K562 (cell line): ENCODE results near the gene ABCD3.

Source experiments
- CTCF ChIP-seq, 3 experiments: IDR thresholded peaks in 2 of 3; conservative IDR thresholded peaks in 1 of 3; 2 replicates each; pipeline ENCODE4 v1.5.1; 2011 to 2012; ENCODE audit warnings: low read length in 3 of 3, mild to moderate bottlenecking in 3 of 3, control low read depth in 2 of 3, improper control_type of control experiment in 1 of 3, inconsistent platforms in 1 of 3, low read depth in 1 of 3, mixed read lengths in 1 of 3, moderate library complexity in 1 of 3; ENCODE audit not compliant: insufficient read depth in 2 of 3
- HDAC6 ChIP-seq: IDR thresholded peaks from 2 replicates; pipeline ENCODE4 v1.6.1; 2012; ENCODE audit warnings: low read depth, mild to moderate bottlenecking, control low read depth, inconsistent platforms, low read length, moderate library complexity
- PATZ1 ChIP-seq: fragments of 250-450 bp; sonication (Bioruptor Pico); IDR thresholded peaks from 2 replicates; pipeline ENCODE4 v1.5.0; 2020; ENCODE audit warnings: mild to moderate bottlenecking, borderline replicate concordance
- RFX5 ChIP-seq: IDR thresholded peaks from 2 replicates; pipeline ENCODE4 v1.6.1; 2011; ENCODE audit warnings: low read depth, mild to moderate bottlenecking, improper control_type of control experiment, low read length
- SNAPC5 ChIP-seq: fragments of 250-450 bp; sonication (Bioruptor Pico); IDR thresholded peaks from 2 replicates; pipeline ENCODE4 v1.8.0; 2021; ENCODE audit warnings: moderate library complexity, mild to moderate bottlenecking, inconsistent platforms
- TARDBP ChIP-seq: fragments of 450-650 bp; IDR thresholded peaks from 2 replicates; pipeline ENCODE4 v1.6.1; 2016
- ZBTB7A ChIP-seq: IDR thresholded peaks from 2 replicates; pipeline ENCODE4 v1.6.1; 2011; ENCODE audit warnings: low read depth, mild to moderate bottlenecking, low read length, moderate library complexity, borderline replicate concordance; ENCODE audit not compliant: control insufficient read depth
- TF ChIP-seq, protein P1 (sequence below), 2 experiments: fragments of 450-650 bp in 1 of 2; IDR thresholded peaks; 2 replicates each; pipeline ENCODE4 v1.6.1; 2011 to 2017; ENCODE audit warnings: low read depth in 2 of 2, antibody characterized with exemption in 1 of 2, borderline replicate concordance in 1 of 2, low read length in 1 of 2, mild to moderate bottlenecking in 1 of 2, mixed read lengths in 1 of 2; ENCODE audit not compliant: control insufficient read depth in 1 of 2

- no peak for TF ChIP-seq RFX5
- TF ChIP-seq PATZ1 = no peak
- TF ChIP-seq CTCF (IDR thresholded peaks at IDR 0.05 in 2 of 3, conservative IDR thresholded peaks at IDR 0.05 in 1 of 3; ENCODE audit: insufficient read depth in 2 of 3, low read depth in 1 of 3, low read length in 3 of 3) = no peak
- TF ChIP-seq TARDBP = no peak
- TF ChIP-seq, protein P1, sequence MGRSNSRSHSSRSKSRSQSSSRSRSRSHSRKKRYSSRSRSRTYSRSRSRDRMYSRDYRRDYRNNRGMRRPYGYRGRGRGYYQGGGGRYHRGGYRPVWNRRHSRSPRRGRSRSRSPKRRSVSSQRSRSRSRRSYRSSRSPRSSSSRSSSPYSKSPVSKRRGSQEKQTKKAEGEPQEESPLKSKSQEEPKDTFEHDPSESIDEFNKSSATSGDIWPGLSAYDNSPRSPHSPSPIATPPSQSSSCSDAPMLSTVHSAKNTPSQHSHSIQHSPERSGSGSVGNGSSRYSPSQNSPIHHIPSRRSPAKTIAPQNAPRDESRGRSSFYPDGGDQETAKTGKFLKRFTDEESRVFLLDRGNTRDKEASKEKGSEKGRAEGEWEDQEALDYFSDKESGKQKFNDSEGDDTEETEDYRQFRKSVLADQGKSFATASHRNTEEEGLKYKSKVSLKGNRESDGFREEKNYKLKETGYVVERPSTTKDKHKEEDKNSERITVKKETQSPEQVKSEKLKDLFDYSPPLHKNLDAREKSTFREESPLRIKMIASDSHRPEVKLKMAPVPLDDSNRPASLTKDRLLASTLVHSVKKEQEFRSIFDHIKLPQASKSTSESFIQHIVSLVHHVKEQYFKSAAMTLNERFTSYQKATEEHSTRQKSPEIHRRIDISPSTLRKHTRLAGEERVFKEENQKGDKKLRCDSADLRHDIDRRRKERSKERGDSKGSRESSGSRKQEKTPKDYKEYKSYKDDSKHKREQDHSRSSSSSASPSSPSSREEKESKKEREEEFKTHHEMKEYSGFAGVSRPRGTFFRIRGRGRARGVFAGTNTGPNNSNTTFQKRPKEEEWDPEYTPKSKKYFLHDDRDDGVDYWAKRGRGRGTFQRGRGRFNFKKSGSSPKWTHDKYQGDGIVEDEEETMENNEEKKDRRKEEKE (IDR thresholded peaks at IDR 0.05; ENCODE audit: borderline replicate concordance in 1 of 2, control insufficient read depth in 1 of 2, low read depth in 2 of 2, low read length in 1 of 2) = no peak
- TF ChIP-seq HDAC6 = no peak
- TF ChIP-seq SNAPC5 (CRISPR knock-in tag) = no peak
- no peak for TF ChIP-seq ZBTB7A
Measured at GRCh38 chr1:94503153-94503552, 85.0 kb downstream of the ABCD3 start.
